ENCODE results near the gene FAM221B. TPM values are rescaled to one million over a fixed set of nuclear protein-coding genes. Genes with fewer than 3 reads are reported as not detected.

The FAM221B gene
- total RNA-seq, 4 donors from 2014 or later: not detected

DNA sequence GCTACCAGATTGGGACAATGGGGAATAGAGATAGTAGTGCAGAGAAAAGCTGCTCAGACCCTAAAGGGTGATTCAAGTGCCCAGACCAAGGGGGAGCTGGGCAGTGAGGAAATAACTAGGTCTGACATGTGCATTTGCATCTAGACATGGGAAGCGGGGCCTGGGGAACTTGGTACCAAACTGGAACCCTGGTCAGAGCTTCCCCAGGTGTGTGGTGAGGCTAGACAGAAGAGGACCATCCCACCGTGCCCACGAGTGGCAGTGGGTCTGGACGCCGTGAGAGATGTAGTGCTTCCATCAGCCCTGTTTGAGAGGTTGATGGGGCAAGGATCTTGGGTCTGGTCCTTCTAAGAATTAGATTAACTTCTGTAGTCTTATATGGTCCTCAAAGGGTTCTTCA, 8.1 kb upstream of the FAM221B start:
- Histone ChIP-seq H3K4me3 (no peak overlapping the region), H3K27me3 (no peaks in the 10 kb centered on the region), H3K27ac (no peak overlapping the region), H3K36me3 (no peaks in the 10 kb centered on the region), H3K9me3 (no peaks in the 10 kb centered on the region), H3K4me1 (peaks cover 38% of the 10 kb centered on the region)
- TF ChIP-seq EP300 (IDR thresholded peaks at IDR 0.05) (no peak), POLR2A (IDR thresholded peaks at IDR 0.05) (no peak), CTCF (IDR thresholded peaks at IDR 0.05) (no peak), POLR2AphosphoS5 (IDR thresholded peaks at IDR 0.05) (no peak)
- WGBS: 99% methylated on average over 5 of the region's 5 CpGs
- DNase-seq (ENCODE audit: low spot score in 2 of 2): no peak

- DNase-seq (ENCODE audit: low spot score in 2 of 2): no peak
- Histone ChIP-seq H3K4me1 (peaks cover 36% of the 10 kb centered on the region), H3K9me3 (no peaks in the 10 kb centered on the region), H3K27ac (no peak overlapping the region), H3K36me3 (no peaks in the 10 kb centered on the region), H3K4me3 (no peak overlapping the region), H3K27me3 (no peaks in the 10 kb centered on the region)
- TF ChIP-seq EP300 (IDR thresholded peaks at IDR 0.05): no peak
- no peak for TF ChIP-seq POLR2A (IDR thresholded peaks at IDR 0.05)
- no peak for TF ChIP-seq CTCF (IDR thresholded peaks at IDR 0.05)
- no peak for TF ChIP-seq POLR2AphosphoS5 (IDR thresholded peaks at IDR 0.05)
- whole genome bisulfite sequencing: 88% methylated on average over 2 of the region's 2 CpGs
Measured at GRCh38 chr9:35835766-35836165, 7.2 kb upstream of the FAM221B start.

DNA sequence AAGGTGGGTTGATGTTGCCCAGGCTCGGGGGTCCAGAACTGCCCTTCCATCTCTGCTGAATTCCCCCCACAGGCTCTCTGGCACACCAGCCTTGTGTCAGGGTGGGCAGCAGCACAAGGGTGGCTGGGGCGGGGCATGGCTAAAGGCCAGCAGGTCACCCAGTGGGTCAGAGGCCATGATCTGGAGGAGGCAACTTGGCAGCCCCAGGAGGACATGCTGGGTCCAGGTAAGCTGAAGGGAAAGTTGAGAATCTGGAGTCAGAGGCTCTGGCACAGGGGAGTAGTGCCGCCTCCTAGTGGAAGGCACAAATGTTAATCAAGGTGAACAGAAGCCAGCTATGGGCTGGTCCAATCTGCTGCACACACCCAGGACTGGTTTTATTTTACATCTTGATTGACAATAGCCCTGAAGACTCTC, 6.7 kb upstream of the FAM221B start:
- Histone ChIP-seq H3K9me3 (no peaks in the 10 kb centered on the region), H3K27me3 (no peaks in the 10 kb centered on the region), H3K4me1 (peaks cover 41% of the 10 kb centered on the region), H3K36me3 (no peaks in the 10 kb centered on the region), H3K27ac (no peak overlapping the region), H3K4me3 (no peak overlapping the region)
- TF ChIP-seq POLR2A (IDR thresholded peaks at IDR 0.05) (no peak), CTCF (IDR thresholded peaks at IDR 0.05) (peak in 1 of 2 donors; percentile 30)
- peak in 1 of 2 donors; percentile 70 for DNase-seq (ENCODE audit: low spot score in 2 of 2)
- 74% methylated on average over 3 of the region's 3 CpGs for WGBS

DNA sequence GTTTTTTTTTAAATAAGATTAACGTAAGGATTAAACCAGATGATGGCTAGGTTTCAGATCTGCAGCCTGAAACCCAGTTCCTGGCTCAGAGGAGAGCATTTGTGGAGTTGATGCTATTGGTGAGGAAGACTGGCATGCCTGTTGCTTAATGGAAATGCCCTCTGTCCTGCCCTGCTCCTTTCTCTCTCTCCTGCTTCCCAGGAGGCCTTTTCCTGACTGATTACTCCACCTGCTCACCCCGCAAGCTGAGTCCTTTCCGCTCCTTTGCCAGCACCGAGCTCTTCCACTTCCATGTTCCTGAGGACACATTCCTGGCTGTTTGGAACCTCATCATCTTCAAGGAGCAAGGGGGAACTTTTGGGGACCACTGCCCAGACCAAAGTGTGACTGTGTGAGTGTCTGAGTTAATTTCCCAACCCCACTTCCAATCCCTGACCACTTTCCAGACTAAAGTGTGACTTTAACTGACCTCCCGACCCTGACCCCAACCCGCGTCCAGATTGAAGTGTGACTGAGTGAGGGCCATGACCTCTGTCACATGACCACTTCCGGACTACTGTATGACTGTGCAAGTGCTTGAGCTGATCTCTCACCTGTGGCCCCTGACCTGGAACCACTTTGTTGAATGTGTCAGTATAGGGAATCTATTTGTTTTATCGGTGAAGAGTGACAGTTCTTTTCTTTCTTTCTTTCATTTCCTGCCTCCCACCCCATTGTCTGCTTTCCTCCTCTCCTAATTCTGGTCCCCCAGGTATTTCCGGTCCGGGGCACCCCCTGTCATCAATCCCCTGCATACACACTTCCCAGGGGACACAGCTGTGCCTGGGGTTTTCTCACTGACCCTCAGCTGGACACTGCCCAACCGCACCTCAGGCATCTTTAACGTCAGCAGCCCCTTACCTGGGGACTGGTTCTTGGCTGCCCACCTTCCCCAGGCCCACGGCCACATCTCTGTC, 6.0 kb upstream of the FAM221B start:
- 90% methylated on average over 14 of the region's 14 CpGs for WGBS
- no peaks in the 10 kb centered on the region for H3K9me3 ChIP-seq
- peak in 1 of 2 donors; percentile 28 for DNase-seq (ENCODE audit: low spot score in 2 of 2)
- no peaks in the 10 kb centered on the region for H3K27me3 ChIP-seq
- H3K4me3 ChIP-seq: no peak overlapping the region
- peaks cover 48% of the 10 kb centered on the region for H3K4me1 ChIP-seq
- peak overlapping the region; percentile 26 for H3K27ac ChIP-seq
- H3K36me3 ChIP-seq: no peaks in the 10 kb centered on the region
- TF ChIP-seq POLR2A (IDR thresholded peaks at IDR 0.05): no peak
- no peak for TF ChIP-seq CTCF (IDR thresholded peaks at IDR 0.05)
- TF ChIP-seq POLR2AphosphoS5 (IDR thresholded peaks at IDR 0.05): no peak
- TF ChIP-seq EP300 (IDR thresholded peaks at IDR 0.05): no peak

DNA sequence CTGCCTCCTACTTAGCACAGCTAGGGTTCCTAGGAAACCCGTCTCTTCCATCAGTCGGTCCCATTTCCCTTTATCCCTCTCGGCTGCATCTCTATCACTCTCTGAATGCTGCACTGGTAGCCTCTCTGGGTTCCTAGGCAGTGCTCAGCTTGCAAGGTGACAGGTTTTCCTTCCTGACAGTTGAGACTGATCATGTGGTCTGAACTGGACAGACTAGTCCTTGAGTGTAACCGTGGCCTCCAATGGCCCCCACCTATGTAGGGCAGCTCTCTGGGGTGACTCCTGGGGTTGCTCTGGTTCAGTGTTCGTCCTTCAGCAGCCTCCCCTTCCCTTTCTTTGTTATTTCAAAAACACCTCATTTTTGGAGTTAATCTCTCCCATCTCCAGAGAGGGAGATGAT, 4.3 kb upstream of the FAM221B start:
- peaks cover 62% of the 10 kb centered on the region for H3K4me1 ChIP-seq

More for the DNA sequence above, 4.3 kb upstream of the FAM221B start:
- Histone ChIP-seq H3K36me3 (no peaks in the 10 kb centered on the region), H3K4me3 (no peak overlapping the region), H3K9me3 (no peaks in the 10 kb centered on the region), H3K27me3 (no peaks in the 10 kb centered on the region), H3K27ac (peak overlapping the region; percentile 65)
- TF ChIP-seq POLR2AphosphoS5 (IDR thresholded peaks at IDR 0.05) (no peak), CTCF (IDR thresholded peaks at IDR 0.05) (no peak), EP300 (IDR thresholded peaks at IDR 0.05) (no peak), POLR2A (IDR thresholded peaks at IDR 0.05) (no peak)
- 80% methylated on average over 5 of the region's 5 CpGs for WGBS
- DNase-seq (ENCODE audit: low spot score in 2 of 2): no peak
